CD4-positive, alpha-beta T cell treated with Interleukin-2 at 100 ng/mL for 4 hours (primary cell): ENCODE data around the gene ERN1.

ENCODE experiments used
- DNase-seq: peaks from one replicate; pipeline ENCODE4 v3.0.0-alpha.2; 2020; ENCODE audit warnings: low spot score

ERN1 gene

DNA sequence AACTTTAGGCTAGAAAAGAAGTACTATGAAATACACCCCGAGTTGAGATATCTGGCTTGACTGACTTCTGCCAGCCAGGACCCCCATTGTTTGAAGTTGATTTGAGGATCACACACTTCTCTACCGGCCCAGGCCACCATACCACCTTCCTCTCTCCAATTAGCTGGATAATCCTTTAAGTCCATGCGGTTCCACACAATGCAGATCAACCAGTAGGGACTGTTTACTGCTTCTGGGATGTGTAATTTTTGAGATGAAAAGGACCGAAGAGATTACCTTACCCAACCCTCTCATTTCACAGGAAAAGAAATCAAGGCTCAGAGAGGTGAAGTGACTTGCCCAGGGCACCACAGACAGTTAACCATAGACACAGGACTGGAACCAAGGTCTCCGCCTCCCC, 20.5 kb downstream of the ERN1 start:
- DNase-seq = no peak

- DNase-seq = no peak
These were observed 22.3 kb downstream of the ERN1 start for GRCh38 chr17:64107500-64108236.

GRCh38 chr17:64106918-64107317, 23.0 kb downstream of the ERN1 start:
- no peak for DNase-seq

DNA sequence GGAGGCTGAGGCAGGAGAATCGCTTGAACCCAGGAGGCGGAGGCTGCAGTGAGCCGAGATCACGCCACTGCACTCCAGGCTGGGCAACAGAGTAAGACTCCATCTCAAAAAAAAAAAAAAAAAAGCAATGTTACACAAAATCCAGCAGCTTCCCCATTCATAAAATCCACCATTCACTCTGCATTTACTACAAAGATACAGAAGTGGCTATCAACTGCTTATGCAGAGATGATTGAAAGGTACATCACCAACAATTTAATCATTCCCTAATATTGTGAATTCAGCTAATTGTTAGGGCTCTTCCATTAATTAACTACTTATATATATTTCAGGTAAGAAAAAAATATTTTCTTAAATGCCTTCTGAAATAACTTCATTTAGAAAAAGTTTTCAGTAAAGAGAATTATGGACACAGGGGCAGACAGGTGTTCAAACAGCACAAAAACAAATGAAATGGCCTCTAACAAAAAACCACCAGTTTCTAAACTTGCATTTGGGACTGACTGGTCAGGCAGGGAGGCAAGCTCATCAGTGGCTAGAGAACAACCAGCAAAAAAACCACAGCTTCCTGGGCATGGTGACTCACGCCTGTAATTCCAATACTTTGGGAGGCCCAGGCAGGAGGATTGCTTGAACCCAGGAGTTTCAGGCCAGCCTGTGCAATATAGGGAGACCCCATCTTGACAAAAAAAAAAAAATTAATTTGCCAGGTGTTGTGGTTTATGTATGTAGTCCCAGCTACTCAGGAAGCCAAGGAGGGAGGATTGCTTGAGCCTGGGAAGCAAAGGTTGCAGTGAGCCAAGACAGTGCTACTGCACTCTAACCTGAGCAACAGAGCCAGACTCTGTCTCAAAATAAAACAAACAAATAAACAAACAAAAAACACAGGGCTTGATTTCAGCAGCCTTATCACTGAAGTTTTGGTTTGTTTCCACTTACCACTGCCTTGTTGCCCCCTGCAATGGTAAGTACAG, 26.3 kb downstream of the ERN1 start:
- no peak for DNase-seq

DNA sequence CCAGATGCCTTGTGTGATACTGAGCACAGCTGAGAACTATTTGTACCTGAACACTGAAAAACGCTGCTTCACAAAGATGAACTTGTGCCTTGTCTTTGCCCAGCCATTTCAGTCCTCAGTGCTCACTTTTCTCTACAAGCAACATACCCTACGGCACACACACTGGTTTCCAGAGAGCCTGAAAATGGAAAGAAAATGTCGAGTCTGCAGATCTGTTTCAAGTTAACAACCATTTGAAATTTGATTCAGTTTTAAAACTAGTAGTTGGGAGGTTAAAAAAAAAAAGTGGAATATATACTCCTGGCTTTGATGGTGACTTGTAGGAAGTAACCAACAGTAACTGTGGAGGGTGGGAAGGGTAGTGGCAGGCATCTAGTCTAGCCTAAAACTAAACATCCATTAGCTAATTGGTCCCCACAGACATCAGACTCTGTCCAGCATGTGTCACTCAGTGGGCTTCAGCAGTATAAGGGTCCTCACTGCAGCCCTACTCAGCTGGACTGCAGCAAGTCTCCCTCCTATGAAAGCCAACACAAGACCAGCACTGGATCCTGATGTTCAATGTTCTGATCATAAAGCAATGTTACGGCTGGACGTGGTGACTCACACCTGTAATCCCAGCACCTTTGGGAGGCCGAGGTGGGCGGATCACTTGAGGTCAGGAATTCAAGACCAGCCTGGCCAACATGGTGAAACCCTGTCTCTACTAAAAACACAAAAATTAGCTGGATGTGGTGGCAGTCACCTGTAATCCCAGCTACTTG, 27.1 kb downstream of the ERN1 start:
- no peak for DNase-seq

DNA sequence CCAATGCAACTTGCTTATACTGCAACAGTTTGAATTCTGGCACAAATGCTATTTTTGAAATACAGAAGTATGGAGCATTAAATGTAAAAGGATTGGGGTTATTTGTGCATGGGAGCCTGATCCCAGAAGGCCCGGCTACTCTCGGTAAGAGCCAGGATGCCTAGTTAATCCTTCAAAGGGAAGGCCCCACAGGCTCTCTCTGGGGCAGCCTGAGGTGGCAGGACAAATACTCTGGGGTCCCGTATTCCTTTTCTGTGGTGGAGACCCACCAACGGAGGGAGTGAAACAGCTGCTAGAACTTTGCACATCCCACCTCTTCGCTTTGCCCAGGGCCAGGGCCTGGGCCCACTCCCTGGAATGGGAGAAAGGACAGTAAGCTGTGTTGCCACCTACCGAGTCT, 30.4 kb downstream of the ERN1 start:
- no peak for DNase-seq

GRCh38 chr17:64097196-64097936, 32.6 kb downstream of the ERN1 start:
- no peak for DNase-seq

DNA sequence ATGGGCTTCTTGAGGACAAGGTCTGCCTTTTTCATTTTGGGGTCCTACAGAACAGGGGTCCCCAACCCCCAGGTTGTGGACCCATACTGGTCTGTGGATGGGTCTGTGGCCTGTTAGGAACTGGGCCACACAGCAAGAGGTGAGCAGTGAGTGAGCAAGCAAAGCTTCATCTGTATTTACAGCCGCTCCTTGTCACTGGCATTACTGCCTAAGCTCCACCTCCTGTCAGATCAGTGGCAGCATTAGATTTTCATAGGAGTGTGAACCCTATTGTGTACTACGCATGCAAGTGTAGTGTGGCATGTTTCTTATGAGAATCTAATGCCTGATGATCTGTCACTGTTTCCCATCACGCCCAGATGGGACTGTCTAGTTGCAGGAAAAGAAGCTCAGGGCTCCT, 33.9 kb downstream of the ERN1 start:
- no peak for DNase-seq

GRCh38 chr17:64095144-64095882, 34.6 kb downstream of the ERN1 start:
- DNase-seq = no peak

DNA sequence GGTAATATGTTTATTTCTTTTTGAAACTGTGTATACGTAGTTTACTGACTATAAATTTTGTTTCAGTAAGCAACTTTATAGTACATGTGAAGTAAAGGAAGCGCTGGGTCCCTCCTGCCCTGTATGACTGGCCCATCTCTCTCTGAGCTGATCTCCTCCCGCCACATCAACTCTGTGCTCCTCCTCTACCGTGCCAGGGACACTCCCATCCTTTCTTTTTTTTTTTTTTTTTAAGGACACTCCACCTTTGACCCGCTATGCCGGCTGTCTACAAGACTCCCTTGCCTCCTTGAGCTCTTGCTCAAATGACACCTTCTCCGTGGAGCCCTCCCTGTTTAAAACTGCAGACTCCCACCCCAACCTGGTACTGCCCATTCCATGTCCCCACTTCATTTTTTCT, 35.5 kb downstream of the ERN1 start:
- DNase-seq = no peak

GRCh38 chr17:64092952-64093451, 36.9 kb downstream of the ERN1 start:
- no peak for DNase-seq

GRCh38 chr17:64092113-64092512, 37.8 kb downstream of the ERN1 start:
- DNase-seq = no peak

DNA sequence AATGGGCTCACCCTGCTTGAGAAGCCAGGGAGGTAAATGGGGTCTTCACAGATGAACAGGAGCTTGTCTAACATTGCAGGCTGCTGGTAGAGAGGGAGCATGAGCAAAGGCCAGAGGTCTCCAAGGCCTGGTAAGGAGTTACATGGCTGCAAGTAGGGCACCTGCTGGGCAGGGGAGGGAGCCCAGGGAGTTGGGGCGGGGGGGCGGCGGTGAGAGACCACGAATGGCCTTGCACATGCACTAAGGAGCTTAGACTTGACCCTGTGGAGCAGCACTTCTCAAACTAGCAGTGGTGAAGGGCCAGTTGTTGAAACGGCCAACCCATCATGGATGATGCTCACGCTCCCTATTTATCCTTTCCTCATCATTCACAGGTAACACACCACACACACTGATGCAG, 38.4 kb downstream of the ERN1 start:
- no peak for DNase-seq

- peak; percentile 52 for DNase-seq
These were observed 38.8 kb downstream of the ERN1 start for GRCh38 chr17:64091116-64091515.

- DNase-seq = no peak
These were observed 39.8 kb downstream of the ERN1 start for GRCh38 chr17:64090144-64090543.

DNA sequence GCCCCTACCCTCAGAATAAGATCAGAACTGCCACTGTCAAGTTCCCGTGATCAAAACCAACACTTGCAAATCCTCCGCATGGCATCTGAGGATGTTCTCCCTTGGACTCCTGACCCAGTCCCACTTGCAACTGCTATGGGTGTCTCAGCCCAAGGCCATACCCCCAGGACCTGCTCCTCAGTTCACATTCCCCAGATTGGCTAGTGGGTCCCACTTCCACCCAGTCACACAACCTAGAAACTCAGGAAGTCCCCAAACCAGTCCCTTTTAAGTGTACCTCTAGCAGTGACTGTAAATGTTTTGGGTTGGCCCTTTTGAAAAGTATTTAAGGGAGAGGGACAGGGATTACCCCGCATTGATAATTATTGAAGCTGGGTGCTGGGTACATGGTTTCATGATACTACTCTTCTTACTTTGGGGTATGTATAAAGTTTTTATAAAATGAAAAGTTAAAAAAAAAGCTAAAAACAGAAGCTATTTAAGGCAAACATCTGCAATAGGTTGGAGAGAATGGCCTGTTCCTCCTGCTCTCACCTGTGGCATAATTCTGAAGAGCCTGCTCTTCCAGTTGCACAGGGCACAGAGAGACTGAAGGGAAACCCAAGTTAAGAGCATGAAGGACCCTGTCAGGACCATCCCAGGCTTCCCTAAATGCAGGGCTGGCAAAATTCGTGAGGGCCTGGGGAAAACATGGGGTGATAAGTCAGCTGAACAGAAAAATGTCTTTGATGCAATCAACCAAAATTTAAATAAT, 42.5 kb downstream of the ERN1 start:
- DNase-seq = no peak

- no peak for DNase-seq
These were observed 44.3 kb downstream of the ERN1 start for GRCh38 chr17:64085650-64086005.

- DNase-seq = no peak
These were observed 44.8 kb downstream of the ERN1 start for GRCh38 chr17:64084940-64085649.

DNA sequence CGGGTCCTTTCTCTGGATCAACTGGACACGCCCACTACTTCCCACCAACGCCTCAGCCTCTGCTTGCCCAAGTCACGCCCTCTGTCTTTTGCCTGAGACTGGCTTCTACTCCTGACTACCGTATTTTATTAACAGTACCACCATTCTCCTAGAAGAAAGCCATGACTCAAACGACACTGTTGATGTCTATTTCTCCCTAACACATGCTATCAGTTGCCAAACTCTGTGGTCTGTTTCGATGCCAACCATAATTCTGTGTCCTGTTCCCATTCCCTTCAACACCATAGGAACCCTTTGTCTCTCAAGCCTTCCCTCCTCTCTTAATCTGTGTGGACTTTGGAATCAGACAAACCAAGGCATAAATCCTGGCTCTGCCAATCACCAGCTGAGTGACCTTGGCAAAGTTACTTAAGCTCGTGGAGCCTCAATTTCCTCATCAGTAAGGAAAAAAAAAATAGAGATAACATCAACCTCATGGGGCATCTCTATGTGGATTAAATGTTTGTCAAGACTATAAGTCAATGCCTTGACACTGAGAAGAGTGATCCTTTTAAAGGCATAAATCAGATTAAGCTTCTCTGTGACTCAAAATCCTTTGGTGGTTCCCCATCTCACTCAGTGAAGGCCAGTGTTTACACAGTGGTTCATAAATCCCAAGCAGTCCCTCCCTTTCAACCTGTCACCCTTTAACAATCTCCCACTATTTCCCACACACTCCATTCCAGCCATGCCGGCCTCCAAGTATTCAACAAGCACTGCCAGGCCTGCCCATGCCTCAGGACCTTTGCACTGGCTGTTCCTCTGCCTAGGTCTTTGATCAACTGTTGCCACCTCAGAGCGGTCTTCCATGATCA, 45.6 kb downstream of the ERN1 start:
- DNase-seq = no peak
